Measurements from ENCODE around the gene UCKL1.

UCKL1 gene

DNA sequence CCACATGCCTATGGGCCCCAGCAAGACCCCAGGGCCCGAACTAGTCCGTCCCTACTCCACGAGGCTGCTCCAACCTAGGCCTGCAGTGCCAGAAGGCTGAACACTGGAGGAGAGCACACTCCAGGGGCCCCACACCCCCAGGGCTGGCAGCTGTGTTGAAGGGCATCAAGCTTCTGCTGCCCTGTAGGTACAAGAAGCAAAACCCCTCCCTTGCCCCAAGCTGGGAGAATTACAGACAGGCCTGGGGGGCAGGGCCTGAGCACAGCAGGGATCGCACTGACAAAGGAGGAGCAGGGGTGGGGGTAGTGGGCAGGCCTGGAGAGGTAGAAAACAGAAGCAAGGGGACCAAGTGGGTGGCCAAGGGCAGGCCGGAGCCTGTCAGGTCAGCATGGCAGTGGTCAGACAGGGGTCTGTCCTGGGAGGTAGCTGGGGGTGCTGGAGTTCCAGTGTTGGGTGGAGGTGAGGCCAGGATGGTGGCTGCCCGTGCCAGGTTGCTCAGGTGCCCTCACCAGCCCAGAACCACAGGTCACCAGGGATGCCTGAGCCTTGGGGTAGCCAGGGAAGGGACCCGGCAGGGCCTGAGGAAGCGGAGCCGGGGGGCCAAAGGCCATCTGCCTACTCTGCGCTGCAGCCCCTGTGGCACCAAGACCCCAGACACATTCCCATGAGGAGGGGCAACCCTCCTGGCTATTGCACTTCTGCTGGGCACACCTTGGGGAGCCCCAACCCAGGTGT, 2.9 kb upstream of the UCKL1 start:
- Histone ChIP-seq H3K9ac (ENCODE audit: low read depth in 1 of 2, low read length in 2 of 2) (no peak overlapping the region), H3K27me3 (ENCODE audit: control insufficient read depth in 2 of 2, insufficient read depth in 2 of 2, low read length in 2 of 2) (no peaks in the 10 kb centered on the region), H3K4me3 (ENCODE audit: low read length in 2 of 2) (no peak overlapping the region), H3K27ac (ENCODE audit: low read depth in 2 of 2, low read length in 2 of 2) (no peak overlapping the region), H3K4me1 (ENCODE audit: control insufficient read depth in 2 of 2, insufficient read depth in 2 of 2, low read length in 2 of 2) (peaks cover 16 to 23% of the 10 kb centered on the region in 2 donors), H3K36me3 (ENCODE audit: control insufficient read depth in 2 of 2, insufficient read depth in 2 of 2, low read length in 2 of 2) (peaks cover 0 to 6% of the 10 kb centered on the region in 2 donors), H3K9me3 (ENCODE audit: control insufficient read depth in 2 of 2, low read length in 2 of 2) (no peaks in the 10 kb centered on the region)

DNA sequence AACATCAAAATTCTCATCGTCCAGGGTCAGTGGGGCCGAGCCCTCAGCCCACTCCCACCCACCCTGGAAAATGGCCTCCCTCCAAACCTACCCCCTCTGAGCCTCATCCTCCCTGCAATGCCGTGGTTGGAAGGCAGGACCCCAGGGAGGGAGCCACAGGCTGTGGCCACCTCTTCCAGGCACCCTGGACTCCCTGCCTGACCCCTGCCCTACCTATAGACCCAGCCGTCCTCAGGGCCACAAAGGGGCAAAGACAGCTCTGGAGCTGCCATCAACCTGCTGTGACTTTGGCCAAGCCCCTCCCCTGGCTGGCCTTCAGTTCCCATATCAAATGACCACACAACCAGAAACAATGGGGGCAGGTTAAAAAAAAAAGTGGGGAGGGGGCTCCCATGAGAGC, 2.3 kb upstream of the UCKL1 start:
- Histone ChIP-seq H3K9me3 (ENCODE audit: control insufficient read depth in 2 of 2, low read length in 2 of 2) (no peaks in the 10 kb centered on the region), H3K27me3 (ENCODE audit: control insufficient read depth in 2 of 2, insufficient read depth in 2 of 2, low read length in 2 of 2) (no peaks in the 10 kb centered on the region), H3K36me3 (ENCODE audit: control insufficient read depth in 2 of 2, insufficient read depth in 2 of 2, low read length in 2 of 2) (peaks cover 0 to 6% of the 10 kb centered on the region in 2 donors), H3K27ac (ENCODE audit: low read depth in 2 of 2, low read length in 2 of 2) (no peak overlapping the region), H3K9ac (ENCODE audit: low read depth in 1 of 2, low read length in 2 of 2) (no peak overlapping the region), H3K4me1 (ENCODE audit: control insufficient read depth in 2 of 2, insufficient read depth in 2 of 2, low read length in 2 of 2) (peaks cover 22 to 29% of the 10 kb centered on the region in 2 donors), H3K4me3 (ENCODE audit: low read length in 2 of 2) (no peak overlapping the region)

DNA sequence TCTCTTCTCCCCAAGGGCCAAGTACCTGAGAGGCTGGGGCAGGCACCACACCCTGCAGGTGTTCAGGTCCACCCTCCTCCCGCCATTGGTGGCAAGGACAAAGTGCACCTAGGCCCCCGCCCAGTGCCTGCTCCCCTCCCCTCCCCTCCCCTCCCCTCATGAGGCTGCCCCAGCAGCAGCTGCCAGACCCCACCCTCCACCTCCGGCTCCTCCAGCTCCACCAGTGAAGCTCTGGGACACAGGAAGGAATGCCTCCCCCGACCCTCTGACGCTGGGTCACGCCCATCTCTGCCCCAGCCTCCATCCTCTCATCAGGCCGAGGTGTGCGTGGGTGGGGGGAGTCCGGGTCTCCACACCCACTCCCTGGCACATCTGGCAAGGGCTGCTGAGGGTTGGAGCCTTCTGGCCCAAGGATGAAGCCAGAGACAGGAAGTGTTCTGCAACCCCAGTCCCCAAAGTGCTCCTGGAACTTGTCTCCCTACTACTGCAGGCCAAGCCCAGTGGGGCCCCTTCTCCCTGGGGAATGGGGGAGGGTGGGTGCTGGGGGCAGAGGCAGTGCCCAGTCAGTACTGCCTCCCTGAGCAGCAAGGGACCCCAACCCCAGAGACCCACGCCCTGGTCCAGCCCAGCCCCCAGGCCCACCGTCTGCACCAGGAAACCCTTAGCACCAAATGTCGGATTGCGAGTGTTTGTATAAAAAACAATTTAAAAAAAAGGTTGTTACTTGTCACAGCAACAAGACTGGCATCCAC, 1.6 kb upstream of the UCKL1 start:
- Histone ChIP-seq H3K4me1 (ENCODE audit: control insufficient read depth in 2 of 2, insufficient read depth in 2 of 2, low read length in 2 of 2) (peaks cover 22 to 29% of the 10 kb centered on the region in 2 donors), H3K9me3 (ENCODE audit: control insufficient read depth in 2 of 2, low read length in 2 of 2) (no peaks in the 10 kb centered on the region), H3K27ac (ENCODE audit: low read depth in 2 of 2, low read length in 2 of 2) (peak overlapping the region; percentile 86 to 87), H3K36me3 (ENCODE audit: control insufficient read depth in 2 of 2, insufficient read depth in 2 of 2, low read length in 2 of 2) (peaks cover 0 to 6% of the 10 kb centered on the region in 2 donors), H3K4me3 (ENCODE audit: low read length in 2 of 2) (peak overlapping the region; percentile 60 to 71), H3K27me3 (ENCODE audit: control insufficient read depth in 2 of 2, insufficient read depth in 2 of 2, low read length in 2 of 2) (no peaks in the 10 kb centered on the region), H3K9ac (ENCODE audit: low read depth in 1 of 2, low read length in 2 of 2) (peak overlapping the region; percentile 63)

DNA sequence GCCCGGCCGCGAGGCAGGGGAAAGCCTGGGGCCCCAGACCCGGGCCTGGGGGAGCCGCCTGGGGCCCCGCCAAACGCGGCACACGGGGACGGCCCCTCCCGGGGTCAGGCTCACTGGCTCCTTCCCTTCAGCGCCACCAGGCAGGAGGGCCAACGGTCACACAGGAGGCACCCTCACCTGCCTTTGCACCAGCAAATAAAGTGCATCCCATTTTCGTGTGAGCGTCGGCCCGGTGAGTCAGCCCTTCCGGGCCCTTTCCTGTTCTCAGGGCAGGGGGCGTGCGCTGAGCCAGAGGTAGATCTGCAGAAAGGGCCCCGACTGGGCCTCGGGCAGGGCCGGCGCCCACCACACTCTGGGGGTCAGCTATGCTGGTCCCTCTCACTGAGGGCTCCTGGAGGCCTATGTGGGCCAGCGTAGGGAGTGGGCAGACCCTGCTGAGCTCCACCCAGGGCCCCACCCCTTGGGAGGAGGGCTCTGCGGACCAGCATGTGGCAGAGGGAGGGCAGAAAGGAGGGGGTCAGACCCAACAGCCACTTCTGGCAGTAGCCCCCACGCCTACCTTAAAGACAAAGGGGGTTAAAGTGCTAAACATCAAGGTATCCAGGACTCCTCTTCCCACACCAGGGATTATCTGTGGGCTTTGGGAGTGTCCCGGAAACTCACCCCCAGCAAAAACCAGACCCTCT, 931 bp upstream of the UCKL1 start:
- no peaks in the 10 kb centered on the region for H3K9me3 ChIP-seq (ENCODE audit: control insufficient read depth in 2 of 2, low read length in 2 of 2)
- H3K4me1 ChIP-seq (ENCODE audit: control insufficient read depth in 2 of 2, insufficient read depth in 2 of 2, low read length in 2 of 2): peaks cover 28 to 36% of the 10 kb centered on the region in 2 donors
- peaks cover 0 to 9% of the 10 kb centered on the region in 2 donors for H3K36me3 ChIP-seq (ENCODE audit: control insufficient read depth in 2 of 2, insufficient read depth in 2 of 2, low read length in 2 of 2)
- peak overlapping the region; percentile 86 to 87 for H3K27ac ChIP-seq (ENCODE audit: low read depth in 2 of 2, low read length in 2 of 2)
- peak overlapping the region; percentile 60 to 71 for H3K4me3 ChIP-seq (ENCODE audit: low read length in 2 of 2)
- H3K27me3 ChIP-seq (ENCODE audit: control insufficient read depth in 2 of 2, insufficient read depth in 2 of 2, low read length in 2 of 2): no peaks in the 10 kb centered on the region
- peak overlapping the region; percentile 63 for H3K9ac ChIP-seq (ENCODE audit: low read depth in 1 of 2, low read length in 2 of 2)

DNA sequence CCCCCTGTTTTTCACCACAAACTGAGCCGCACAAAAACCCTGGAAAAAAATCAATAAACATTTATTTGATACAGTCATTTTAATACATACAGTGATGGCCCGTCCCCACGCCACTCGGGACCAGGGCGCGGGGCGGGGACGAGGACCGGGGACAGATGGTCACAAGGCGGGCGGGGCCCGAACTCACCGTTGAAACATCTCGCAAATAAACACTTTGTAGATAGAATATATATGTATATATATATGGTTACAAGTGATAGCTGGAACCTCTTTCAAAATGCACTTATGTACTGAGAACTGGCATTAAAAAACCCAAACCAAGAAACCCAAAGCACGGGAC, 418 bp upstream of the UCKL1 start:
- H3K4me3 ChIP-seq (ENCODE audit: low read length in 2 of 2): peak overlapping the region; percentile 60 to 71
- H3K4me1 ChIP-seq (ENCODE audit: control insufficient read depth in 2 of 2, insufficient read depth in 2 of 2, low read length in 2 of 2): peaks cover 33 to 41% of the 10 kb centered on the region in 2 donors
- peaks cover 0 to 9% of the 10 kb centered on the region in 2 donors for H3K36me3 ChIP-seq (ENCODE audit: control insufficient read depth in 2 of 2, insufficient read depth in 2 of 2, low read length in 2 of 2)
- H3K27ac ChIP-seq (ENCODE audit: low read depth in 2 of 2, low read length in 2 of 2): peak overlapping the region; percentile 86 to 87
- no peaks in the 10 kb centered on the region for H3K9me3 ChIP-seq (ENCODE audit: control insufficient read depth in 2 of 2, low read length in 2 of 2)
- peak overlapping the region; percentile 63 for H3K9ac ChIP-seq (ENCODE audit: low read depth in 1 of 2, low read length in 2 of 2)
- no peaks in the 10 kb centered on the region for H3K27me3 ChIP-seq (ENCODE audit: control insufficient read depth in 2 of 2, insufficient read depth in 2 of 2, low read length in 2 of 2)

DNA sequence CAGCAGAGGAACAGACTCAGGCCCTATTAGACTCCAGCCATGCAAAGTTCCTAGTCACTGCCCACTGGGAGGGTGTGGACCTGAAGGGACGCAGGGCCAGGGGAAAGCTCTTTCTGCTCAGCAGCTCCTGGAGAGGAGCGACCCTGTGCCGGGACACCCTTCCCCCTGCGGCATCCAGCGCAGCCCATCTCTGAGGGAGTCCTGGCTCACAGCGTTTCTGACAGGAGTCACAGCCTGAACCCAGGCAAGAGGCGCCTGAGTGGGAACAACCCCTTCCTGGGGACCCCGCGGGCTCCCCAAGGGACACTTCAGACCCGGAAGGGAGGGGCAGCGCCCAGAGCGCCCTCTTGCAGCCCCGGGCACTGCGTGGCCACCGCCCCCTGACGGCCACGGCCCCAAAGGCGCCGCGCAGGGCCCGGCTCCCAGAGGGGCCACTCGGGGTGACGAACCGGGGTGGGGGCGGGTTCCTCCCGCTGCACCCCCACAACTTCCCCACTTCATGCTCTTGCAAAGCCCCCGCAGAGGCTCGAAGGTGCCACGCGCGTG, 862 bp downstream of the UCKL1 start:
- peak overlapping the region; percentile 90 to 93 for H3K27ac ChIP-seq (ENCODE audit: low read depth in 2 of 2, low read length in 2 of 2)
- peak overlapping the region; percentile 81 to 92 for H3K4me3 ChIP-seq (ENCODE audit: low read length in 2 of 2)
- peaks cover 44 to 52% of the 10 kb centered on the region in 2 donors for H3K4me1 ChIP-seq (ENCODE audit: control insufficient read depth in 2 of 2, insufficient read depth in 2 of 2, low read length in 2 of 2)
- peaks cover 0 to 5% of the 10 kb centered on the region in 2 donors for H3K36me3 ChIP-seq (ENCODE audit: control insufficient read depth in 2 of 2, insufficient read depth in 2 of 2, low read length in 2 of 2)
- H3K9me3 ChIP-seq (ENCODE audit: control insufficient read depth in 2 of 2, low read length in 2 of 2): no peaks in the 10 kb centered on the region
- peak overlapping the region; percentile 87 to 96 for H3K9ac ChIP-seq (ENCODE audit: low read depth in 1 of 2, low read length in 2 of 2)
- H3K27me3 ChIP-seq (ENCODE audit: control insufficient read depth in 2 of 2, insufficient read depth in 2 of 2, low read length in 2 of 2): no peaks in the 10 kb centered on the region

DNA sequence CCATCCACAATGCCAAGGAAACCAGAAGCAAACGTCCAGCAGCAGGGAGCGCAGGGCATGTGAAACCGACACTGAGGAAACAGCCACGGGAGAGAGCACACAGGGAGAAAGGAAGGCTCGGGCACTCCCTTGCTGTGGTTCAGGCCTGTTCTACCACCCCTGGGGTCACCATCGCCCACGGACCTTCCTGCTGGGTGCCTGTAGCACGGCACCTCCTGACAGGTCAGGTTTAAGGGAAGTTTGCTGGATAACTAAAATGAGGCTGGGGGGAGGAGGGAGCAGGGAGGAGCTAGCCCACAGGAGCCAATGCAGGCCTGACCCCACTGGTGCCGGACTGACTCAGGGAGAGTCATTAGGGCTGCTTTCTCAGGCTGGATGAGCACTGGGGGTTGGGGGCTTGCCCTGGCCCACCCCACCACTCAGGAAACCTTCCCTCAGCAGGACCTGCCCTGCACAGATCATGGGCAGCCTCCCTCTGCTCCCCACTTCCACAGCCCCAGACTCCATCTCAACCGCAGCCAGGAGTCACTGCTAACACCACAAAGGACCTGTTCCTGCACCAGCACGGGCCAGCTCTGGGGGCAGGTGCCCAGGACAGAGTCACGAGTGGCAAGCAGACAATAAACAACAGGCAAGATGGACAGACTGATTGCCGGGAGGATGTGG, 2.3 kb downstream of the UCKL1 start:
- Histone ChIP-seq H3K27me3 (ENCODE audit: control insufficient read depth in 2 of 2, insufficient read depth in 2 of 2, low read length in 2 of 2) (no peaks in the 10 kb centered on the region), H3K9ac (ENCODE audit: low read depth in 1 of 2, low read length in 2 of 2) (peak overlapping the region in 1 of 2 donors; percentile 19), H3K36me3 (ENCODE audit: control insufficient read depth in 2 of 2, insufficient read depth in 2 of 2, low read length in 2 of 2) (peaks cover 0 to 5% of the 10 kb centered on the region in 2 donors), H3K4me3 (ENCODE audit: low read length in 2 of 2) (peak overlapping the region; percentile 13 to 31), H3K9me3 (ENCODE audit: control insufficient read depth in 2 of 2, low read length in 2 of 2) (no peaks in the 10 kb centered on the region), H3K4me1 (ENCODE audit: control insufficient read depth in 2 of 2, insufficient read depth in 2 of 2, low read length in 2 of 2) (peaks cover 57 to 67% of the 10 kb centered on the region in 2 donors), H3K27ac (ENCODE audit: low read depth in 2 of 2, low read length in 2 of 2) (peak overlapping the region in 1 of 2 donors; percentile 16)

DNA sequence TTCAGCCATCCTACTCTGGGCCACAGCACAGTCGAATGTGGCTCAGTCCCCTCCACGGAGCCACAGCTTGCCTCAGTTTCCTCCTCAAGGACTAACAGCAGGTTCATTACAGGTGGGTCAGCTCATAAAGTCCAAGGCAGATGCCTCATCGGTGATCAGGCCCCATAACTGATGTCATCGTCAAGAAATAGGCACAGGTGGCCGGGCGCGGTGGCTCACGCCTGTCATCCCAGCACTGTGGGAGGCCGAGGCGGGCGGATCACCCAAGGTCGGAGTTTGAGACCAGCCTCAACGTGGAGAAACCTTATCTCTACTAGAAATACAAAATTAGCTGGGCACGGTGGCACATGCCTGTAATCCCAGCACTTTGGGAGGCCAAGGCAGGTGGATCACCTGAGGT, 3.4 kb downstream of the UCKL1 start:
- Histone ChIP-seq H3K9ac (ENCODE audit: low read depth in 1 of 2, low read length in 2 of 2) (peak overlapping the region in 1 of 2 donors; percentile 23), H3K9me3 (ENCODE audit: control insufficient read depth in 2 of 2, low read length in 2 of 2) (no peaks in the 10 kb centered on the region), H3K4me3 (ENCODE audit: low read length in 2 of 2) (no peak overlapping the region), H3K4me1 (ENCODE audit: control insufficient read depth in 2 of 2, insufficient read depth in 2 of 2, low read length in 2 of 2) (peaks cover 65 to 68% of the 10 kb centered on the region in 2 donors), H3K27ac (ENCODE audit: low read depth in 2 of 2, low read length in 2 of 2) (peak overlapping the region; percentile 75 to 77), H3K36me3 (ENCODE audit: control insufficient read depth in 2 of 2, insufficient read depth in 2 of 2, low read length in 2 of 2) (peaks cover 0 to 5% of the 10 kb centered on the region in 2 donors), H3K27me3 (ENCODE audit: control insufficient read depth in 2 of 2, insufficient read depth in 2 of 2, low read length in 2 of 2) (no peaks in the 10 kb centered on the region)

DNA sequence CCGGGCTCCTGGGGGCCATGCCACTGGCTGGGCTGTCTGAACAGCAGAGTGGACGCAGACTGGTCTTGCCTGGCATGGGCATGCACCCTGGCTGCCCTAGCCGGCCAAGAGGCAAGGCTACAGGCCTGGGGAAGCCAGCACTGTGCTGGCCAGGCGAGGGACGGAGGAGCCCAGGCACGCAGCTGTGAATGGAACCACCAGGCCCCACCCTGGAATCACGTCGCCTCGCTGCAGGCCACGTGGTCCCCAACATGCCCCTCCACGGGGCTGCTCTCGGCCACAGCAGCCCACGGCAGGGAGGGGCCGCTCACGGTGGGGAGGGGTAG, 4.0 kb downstream of the UCKL1 start:
- no peak overlapping the region for H3K4me3 ChIP-seq (ENCODE audit: low read length in 2 of 2)
- peaks cover 0 to 8% of the 10 kb centered on the region in 2 donors for H3K36me3 ChIP-seq (ENCODE audit: control insufficient read depth in 2 of 2, insufficient read depth in 2 of 2, low read length in 2 of 2)
- no peaks in the 10 kb centered on the region for H3K27me3 ChIP-seq (ENCODE audit: control insufficient read depth in 2 of 2, insufficient read depth in 2 of 2, low read length in 2 of 2)
- H3K27ac ChIP-seq (ENCODE audit: low read depth in 2 of 2, low read length in 2 of 2): peak overlapping the region; percentile 75 to 77
- H3K4me1 ChIP-seq (ENCODE audit: control insufficient read depth in 2 of 2, insufficient read depth in 2 of 2, low read length in 2 of 2): peaks cover 63 to 65% of the 10 kb centered on the region in 2 donors
- no peaks in the 10 kb centered on the region for H3K9me3 ChIP-seq (ENCODE audit: control insufficient read depth in 2 of 2, low read length in 2 of 2)
- peak overlapping the region in 1 of 2 donors; percentile 23 for H3K9ac ChIP-seq (ENCODE audit: low read depth in 1 of 2, low read length in 2 of 2)

Data from mucosa of rectum (tissue), 2 donors.